Liver (tissue), 9 donors: ENCODE data around the gene SLC7A11. TPM values are rescaled to one million over a fixed set of nuclear protein-coding genes. Genes with fewer than 3 reads are reported as not detected.

Experiments
- DNase-seq: peaks from one replicate; pipeline ENCODE4 v3.0.0-alpha.2; 2017; ENCODE audit warnings: low spot score
- H3K27ac ChIP-seq, 2 donors: one replicate each; pipeline ENCODE4 v1.7.0; 2013; ENCODE audit warnings: inconsistent platforms in 2 of 2, low read length in 2 of 2, control low read depth in 1 of 2, low read depth in 1 of 2, mild to moderate bottlenecking in 1 of 2
- H3K27me3 ChIP-seq, 4 donors: one replicate each; pipeline versions ENCODE4 v1.6.1 to v1.7.0; 2013; ENCODE audit warnings: low read length in 3 of 4, inconsistent platforms in 1 of 4, mild to moderate bottlenecking in 1 of 4, moderate library complexity in 1 of 4; ENCODE audit not compliant: control insufficient read depth in 4 of 4, insufficient read depth in 4 of 4
- H3K36me3 ChIP-seq, 4 donors: one replicate each; pipeline versions ENCODE4 v1.6.1 to v1.7.0; 2013; ENCODE audit warnings: low read length in 3 of 4, mild to moderate bottlenecking in 3 of 4, low read depth in 1 of 4, moderate library complexity in 1 of 4; ENCODE audit not compliant: control insufficient read depth in 4 of 4, insufficient read depth in 3 of 4
- H3K4me1 ChIP-seq, 4 donors: one replicate each; pipeline versions ENCODE4 v1.6.1 to v1.7.0; 2013; ENCODE audit warnings: low read length in 3 of 4, mild to moderate bottlenecking in 3 of 4, moderate library complexity in 1 of 4; ENCODE audit not compliant: control insufficient read depth in 4 of 4, insufficient read depth in 4 of 4
- H3K4me3 ChIP-seq, 3 donors: one replicate each; pipeline versions ENCODE4 v1.6.1 to v1.7.0; 2013; ENCODE audit warnings: low read length in 3 of 3, control low read depth in 1 of 3, low read depth in 1 of 3, mild to moderate bottlenecking in 1 of 3
- H3K9ac ChIP-seq, 2 donors: one replicate each; pipeline ENCODE4 v1.7.0; 2013; ENCODE audit warnings: low read length in 2 of 2, mild to moderate bottlenecking in 2 of 2, moderate library complexity in 2 of 2, control low read depth in 1 of 2, low read depth in 1 of 2
- H3K9me3 ChIP-seq, 4 donors: one replicate each; pipeline versions ENCODE4 v1.6.1 to v1.7.0; 2013; ENCODE audit warnings: low read length in 3 of 4; ENCODE audit not compliant: control insufficient read depth in 4 of 4
- ATF3 ChIP-seq: IDR thresholded peaks from 2 replicates; pipeline ENCODE4 v1.6.1; 2016; ENCODE audit warnings: antibody characterized with exemption
- EGR1 ChIP-seq, 2 donors: IDR thresholded peaks; 2 replicates each; pipeline ENCODE4 v1.6.1; 2016 to 2018; ENCODE audit warnings: antibody characterized with exemption in 2 of 2, low read depth in 2 of 2
- FOXA1 ChIP-seq: IDR thresholded peaks from 2 replicates; pipeline ENCODE4 v1.6.1; 2016; ENCODE audit warnings: antibody characterized with exemption
- FOXA2 ChIP-seq: IDR thresholded peaks from 2 replicates; pipeline ENCODE4 v1.6.1; 2016; ENCODE audit warnings: antibody characterized with exemption
- GABPA ChIP-seq, 2 donors: IDR thresholded peaks in 1 of 2; conservative IDR thresholded peaks in 1 of 2; 2 replicates each; pipeline ENCODE4 v1.6.1; 2016; ENCODE audit warnings: antibody characterized with exemption in 2 of 2, mild to moderate bottlenecking in 1 of 2, moderate library complexity in 1 of 2
- HNF4A ChIP-seq, 2 donors: conservative IDR thresholded peaks; 2 replicates each; pipeline ENCODE4 v1.6.1; 2016; ENCODE audit warnings: antibody characterized with exemption in 2 of 2, mild to moderate bottlenecking in 2 of 2
- HNF4G ChIP-seq: IDR thresholded peaks from 2 replicates; pipeline ENCODE4 v1.6.1; 2016; ENCODE audit warnings: antibody characterized with exemption
- MAX ChIP-seq: IDR thresholded peaks from 2 replicates; pipeline ENCODE4 v1.6.1; 2016; ENCODE audit warnings: antibody characterized with exemption
- NR2F2 ChIP-seq: IDR thresholded peaks from 2 replicates; pipeline ENCODE4 v1.6.1; 2016; ENCODE audit warnings: antibody characterized with exemption
- RAD21 ChIP-seq, 2 donors: IDR thresholded peaks; 2 replicates each; pipeline ENCODE4 v1.6.1; 2016; ENCODE audit warnings: antibody characterized with exemption in 2 of 2, mild to moderate bottlenecking in 2 of 2
- REST ChIP-seq: IDR thresholded peaks from 2 replicates; pipeline ENCODE4 v1.6.1; 2016; ENCODE audit warnings: antibody characterized with exemption, mild to moderate bottlenecking
- RXRA ChIP-seq, 2 donors: IDR thresholded peaks; 2 replicates each; pipeline ENCODE4 v1.6.1; 2017 to 2018; ENCODE audit warnings: antibody characterized with exemption in 2 of 2, mild to moderate bottlenecking in 1 of 2
- SP1 ChIP-seq: IDR thresholded peaks from 2 replicates; pipeline ENCODE4 v1.6.1; 2018; ENCODE audit warnings: antibody characterized with exemption, mild to moderate bottlenecking
- TAF1 ChIP-seq: conservative IDR thresholded peaks from 2 replicates; pipeline ENCODE4 v1.6.1; 2016; ENCODE audit warnings: antibody characterized with exemption, mild to moderate bottlenecking
- YY1 ChIP-seq: IDR thresholded peaks from 2 replicates; pipeline ENCODE4 v1.6.1; 2016; ENCODE audit warnings: antibody characterized with exemption, mild to moderate bottlenecking
- ZBTB33 ChIP-seq: IDR thresholded peaks from 2 replicates; pipeline ENCODE4 v1.6.1; 2016; ENCODE audit warnings: antibody characterized with exemption
- WGBS: extraction: QIAGEN DNeasy Blood & Tissue Kit; methylation state at CpG from one replicate; pipeline ENCODE4 v1.1.7; 2013; 5-methylcytosine and 5-hydroxymethylcytosine counted together
- polyA plus RNA-seq, 2 donors: library from polyadenylated mRNA; stranded (reverse) in 1 of 2; unstranded in 1 of 2; fragments of 200-250 nt in 1 of 2; fragments of >200 nt in 1 of 2; fragmentation: Nextera tagmentation in 1 of 2; extraction: Ambion mirVana in 1 of 2; gene quantifications; one replicate each; pipeline versions ENCODE4 v1.2.1 to v1.2.3, GENCODE V29; 2013 to 2015
- total RNA-seq, 2 donors: library from RNA; depleted of rRNA; stranded (reverse); fragments of >200 nt; gene quantifications; one replicate each; pipeline ENCODE4 v1.2.3, GENCODE V29; 2014
- TF ChIP-seq, protein P1 (sequence below): fragments of 150-350 bp; IDR thresholded peaks from 2 replicates; pipeline ENCODE4 v1.5.1; 2017; ENCODE audit warnings: improper control_type of control experiment, low read depth, low read length; ENCODE audit not compliant: missing input control
- donor health status: healthy.
- donor health status: healthy.
- donor health status: healthy.
- donor health status: healthy.
- donor health status: healthy.

The SLC7A11 gene
- total and polyA plus RNA-seq, 4 donors: 0.02 to 1.9 (median 0.29) TPM

GRCh38 chr4:138233313-138234034 lies 8.7 kb downstream of the SLC7A11 start:
- 95% methylated on average over 9 of the region's 9 CpGs for WGBS
- Histone ChIP-seq H3K36me3 (no peaks in the 10 kb centered on the region), H3K9me3 (no peaks in the 10 kb centered on the region), H3K9ac (no peak overlapping the region), H3K27ac (no peak overlapping the region), H3K27me3 (no peaks in the 10 kb centered on the region), H3K4me3 (no peak overlapping the region), H3K4me1 (no peaks in the 10 kb centered on the region)
- TF ChIP-seq REST (no peak), SP1 (no peak), ZBTB33 (no peak), HNF4A (conservative IDR thresholded peaks at IDR 0.05) (no peak), RAD21 (IDR thresholded peaks at IDR 0.05) (no peak), MAX (no peak), EGR1 (IDR thresholded peaks at IDR 0.05; ENCODE audit: low read depth in 2 of 2) (no peak), RXRA (IDR thresholded peaks at IDR 0.05) (no peak)
- DNase-seq: no peak

DNA sequence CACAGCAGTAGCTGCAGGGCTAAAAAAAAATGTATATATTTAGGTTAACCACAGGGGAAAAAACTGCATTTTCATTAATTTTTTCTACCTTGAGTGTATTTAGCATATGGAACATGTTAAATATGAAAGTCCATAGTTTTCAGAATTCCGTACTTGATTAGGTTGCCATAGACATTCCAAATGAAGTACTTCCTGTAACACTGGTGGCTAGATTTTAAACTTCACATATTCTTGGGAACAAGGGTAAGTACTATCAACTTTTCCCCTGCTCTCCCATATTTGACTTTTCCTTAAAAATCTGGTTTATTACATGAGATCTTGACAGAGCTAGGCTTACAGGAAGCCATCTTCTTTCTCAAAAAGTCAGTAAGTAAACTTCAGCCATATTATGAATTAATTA lies 9.8 kb downstream of the SLC7A11 start:
- Histone ChIP-seq H3K36me3 (no peaks in the 10 kb centered on the region), H3K9me3 (no peaks in the 10 kb centered on the region), H3K4me1 (no peaks in the 10 kb centered on the region), H3K9ac (no peak overlapping the region), H3K4me3 (no peak overlapping the region), H3K27me3 (no peaks in the 10 kb centered on the region), H3K27ac (no peak overlapping the region)
- DNase-seq: no peak
- TF ChIP-seq HNF4A (conservative IDR thresholded peaks at IDR 0.05) (no peak), TAF1 (no peak), REST (no peak), HNF4G (no peak), NR2F2 (no peak), FOXA2 (no peak), ATF3 (no peak), YY1 (no peak), ZBTB33 (no peak), GABPA (IDR thresholded peaks at IDR 0.05 in 1 of 2, conservative IDR thresholded peaks at IDR 0.05 in 1 of 2) (no peak), RXRA (IDR thresholded peaks at IDR 0.05) (no peak), FOXA1 (no peak), SP1 (no peak), EGR1 (IDR thresholded peaks at IDR 0.05; ENCODE audit: low read depth in 2 of 2) (no peak), RAD21 (IDR thresholded peaks at IDR 0.05) (no peak)
- TF ChIP-seq, protein P1, sequence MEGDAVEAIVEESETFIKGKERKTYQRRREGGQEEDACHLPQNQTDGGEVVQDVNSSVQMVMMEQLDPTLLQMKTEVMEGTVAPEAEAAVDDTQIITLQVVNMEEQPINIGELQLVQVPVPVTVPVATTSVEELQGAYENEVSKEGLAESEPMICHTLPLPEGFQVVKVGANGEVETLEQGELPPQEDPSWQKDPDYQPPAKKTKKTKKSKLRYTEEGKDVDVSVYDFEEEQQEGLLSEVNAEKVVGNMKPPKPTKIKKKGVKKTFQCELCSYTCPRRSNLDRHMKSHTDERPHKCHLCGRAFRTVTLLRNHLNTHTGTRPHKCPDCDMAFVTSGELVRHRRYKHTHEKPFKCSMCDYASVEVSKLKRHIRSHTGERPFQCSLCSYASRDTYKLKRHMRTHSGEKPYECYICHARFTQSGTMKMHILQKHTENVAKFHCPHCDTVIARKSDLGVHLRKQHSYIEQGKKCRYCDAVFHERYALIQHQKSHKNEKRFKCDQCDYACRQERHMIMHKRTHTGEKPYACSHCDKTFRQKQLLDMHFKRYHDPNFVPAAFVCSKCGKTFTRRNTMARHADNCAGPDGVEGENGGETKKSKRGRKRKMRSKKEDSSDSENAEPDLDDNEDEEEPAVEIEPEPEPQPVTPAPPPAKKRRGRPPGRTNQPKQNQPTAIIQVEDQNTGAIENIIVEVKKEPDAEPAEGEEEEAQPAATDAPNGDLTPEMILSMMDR: no peak
- WGBS: 95% methylated on average over 1 of the region's 1 CpG
